ENCODE data around the gene NSD2. TPM values are rescaled to one million over a fixed set of nuclear protein-coding genes. Genes with fewer than 3 reads are reported as not detected.

Gene NSD2
- total RNA-seq, 4 donors from 2014 or later, result 30.9 to 63.7 (median 40.3) TPM

- H3K9me3 ChIP-seq, result no peaks in the 10 kb centered on the region
- no peaks in the 10 kb centered on the region for H3K4me1 ChIP-seq
- intact Hi-C loops (cut with DNase I), result no loop called here
- no peaks in the 10 kb centered on the region for H3K27me3 ChIP-seq
- WGBS, 2 donors, result 90 to 95% methylated on average over 8 of the region's 8 CpGs
- H3K4me3 ChIP-seq (replicated peaks in 1 of 3), result no peak overlapping the region
- peaks cover 10 to 23% of the 10 kb centered on the region in 2 donors for H3K36me3 ChIP-seq
- TF ChIP-seq CTCF (IDR thresholded peaks at IDR 0.05), result no peak
- no peak for TF ChIP-seq POLR2A (IDR thresholded peaks at IDR 0.05)
- no peak for DNase-seq
- H3K27ac ChIP-seq, result no peak overlapping the region
Measured at GRCh38 chr4:1974840-1975239, 103.6 kb downstream of the NSD2 start.

GRCh38 chr4:1975391-1975801 is 104.2 kb downstream of the NSD2 start:
- Histone ChIP-seq H3K9me3 (no peaks in the 10 kb centered on the region), H3K4me1 (no peaks in the 10 kb centered on the region), H3K36me3 (peaks cover 16 to 28% of the 10 kb centered on the region in 2 donors), H3K4me3 (replicated peaks in 1 of 3) (no peak overlapping the region), H3K27ac (no peak overlapping the region), H3K27me3 (no peaks in the 10 kb centered on the region)
- intact Hi-C loops (cut with DNase I), result no loop called here
- no peak for DNase-seq
- 86 to 89% methylated on average over 14 of the region's 14 CpGs for WGBS, 2 donors
- TF ChIP-seq CTCF (IDR thresholded peaks at IDR 0.05), result no peak
- no peak for TF ChIP-seq POLR2A (IDR thresholded peaks at IDR 0.05)

GRCh38 chr4:1975880-1976279 is 104.7 kb downstream of the NSD2 start:
- peaks cover 17 to 33% of the 10 kb centered on the region in 2 donors for H3K36me3 ChIP-seq
- H3K27me3 ChIP-seq, result no peaks in the 10 kb centered on the region
- TF ChIP-seq CTCF (IDR thresholded peaks at IDR 0.05), result no peak
- TF ChIP-seq POLR2A (IDR thresholded peaks at IDR 0.05), result no peak
- no peak overlapping the region for H3K27ac ChIP-seq
- no peak overlapping the region for H3K4me3 ChIP-seq (replicated peaks in 1 of 3)
- WGBS, 2 donors, result 94 to 97% methylated on average over 3 to 11 of the region's 11 CpGs
- intact Hi-C loops (cut with DNase I), result no loop called here
- no peaks in the 10 kb centered on the region for H3K4me1 ChIP-seq
- DNase-seq, result no peak
- no peaks in the 10 kb centered on the region for H3K9me3 ChIP-seq

- H3K4me3 ChIP-seq (replicated peaks in 1 of 3), result no peak overlapping the region
- peaks cover 24 to 40% of the 10 kb centered on the region in 2 donors for H3K36me3 ChIP-seq
Measured at GRCh38 chr4:1976416-1977352, 105.5 kb downstream of the NSD2 start.

More at GRCh38 chr4:1976416-1977352, 105.5 kb downstream of the NSD2 start:
- intact Hi-C loops (cut with DNase I), result no loop called here
- no peak overlapping the region for H3K27ac ChIP-seq
- no peak for DNase-seq
- 93 to 95% methylated on average over 32 to 33 of the region's 35 CpGs for WGBS, 2 donors
- TF ChIP-seq CTCF (IDR thresholded peaks at IDR 0.05), result no peak
- TF ChIP-seq POLR2A (IDR thresholded peaks at IDR 0.05), result no peak
- no peaks in the 10 kb centered on the region for H3K4me1 ChIP-seq
- no peaks in the 10 kb centered on the region for H3K9me3 ChIP-seq
- H3K27me3 ChIP-seq, result no peaks in the 10 kb centered on the region
